ENCODE data around the gene ARHGEF7. TPM values are rescaled to one million over a fixed set of nuclear protein-coding genes. Genes with fewer than 3 reads are reported as not detected.

Gene ARHGEF7
- polyA plus RNA-seq, 1 donor (not counting 4 experiments of a cell fraction or from before 2014, with no cell fraction given), result 25.2 TPM

- H3K9me3 ChIP-seq (ENCODE audit: control insufficient read depth, low read depth, low read length), result no peaks in the 10 kb centered on the region
- H3K4me2 ChIP-seq (ENCODE audit: control insufficient read depth, extremely low read depth, insufficient read depth, low read depth, low read length), result no peak overlapping the region
- no peak overlapping the region for H2AFZ ChIP-seq (ENCODE audit: control insufficient read depth, low read length)
- H3K4me3 ChIP-seq (ENCODE audit: control insufficient read depth in 2 of 3, extremely low read depth in 1 of 3, insufficient read depth in 2 of 3, low read depth in 1 of 3, low read length in 3 of 3), result no peak overlapping the region
- FAIRE-seq (no peak), DNase-seq (ENCODE audit: low read depth, low spot score) (no peak)
- H3K9me1 ChIP-seq (ENCODE audit: control insufficient read depth, extremely low read depth, insufficient read depth, low read length), result no peaks in the 10 kb centered on the region
- dilution Hi-C loops (cut with MboI; ENCODE audit: extremely low pct_ligation_motif_present, low sequenced_read_pairs), result no loop called here
- H4K20me1 ChIP-seq (ENCODE audit: control insufficient read depth, extremely low read depth, insufficient read depth, low read length), result peaks cover 7% of the 10 kb centered on the region
- H3K79me2 ChIP-seq (ENCODE audit: control insufficient read depth, insufficient read depth, low read length), result peaks cover 82% of the 10 kb centered on the region
- H3K9ac ChIP-seq (ENCODE audit: control insufficient read depth, extremely low read depth, insufficient read depth, low read length), result no peak overlapping the region
- no peaks in the 10 kb centered on the region for H3K27me3 ChIP-seq (ENCODE audit: control insufficient read depth, extremely low read depth, insufficient read depth, low read length)
- no peak overlapping the region for H3K27ac ChIP-seq (ENCODE audit: control insufficient read depth, insufficient read depth, low read length)
- TF ChIP-seq EZH2 (IDR thresholded peaks at IDR 0.05; ENCODE audit: low read length) (no peak), CTCF (optimal IDR thresholded peaks at IDR 0.05 in 1 of 3, IDR thresholded peaks at IDR 0.05 in 1 of 3, conservative IDR thresholded peaks at IDR 0.05 in 1 of 3; ENCODE audit: extremely low read depth in 1 of 3, insufficient read depth in 2 of 3, low read length in 3 of 3) (no peak)
- H3K36me3 ChIP-seq (ENCODE audit: control insufficient read depth in 2 of 2, extremely low read depth in 1 of 2, insufficient read depth in 2 of 2, low read length in 2 of 2), result peaks cover 9 to 15% of the 10 kb centered on the region in 2 experiments
- no peaks in the 10 kb centered on the region for H3K4me1 ChIP-seq (ENCODE audit: control insufficient read depth, extremely low read depth, insufficient read depth, low read length)
Measured at GRCh38 chr13:111166882-111167675, 52.0 kb downstream of the ARHGEF7 start.

DNA sequence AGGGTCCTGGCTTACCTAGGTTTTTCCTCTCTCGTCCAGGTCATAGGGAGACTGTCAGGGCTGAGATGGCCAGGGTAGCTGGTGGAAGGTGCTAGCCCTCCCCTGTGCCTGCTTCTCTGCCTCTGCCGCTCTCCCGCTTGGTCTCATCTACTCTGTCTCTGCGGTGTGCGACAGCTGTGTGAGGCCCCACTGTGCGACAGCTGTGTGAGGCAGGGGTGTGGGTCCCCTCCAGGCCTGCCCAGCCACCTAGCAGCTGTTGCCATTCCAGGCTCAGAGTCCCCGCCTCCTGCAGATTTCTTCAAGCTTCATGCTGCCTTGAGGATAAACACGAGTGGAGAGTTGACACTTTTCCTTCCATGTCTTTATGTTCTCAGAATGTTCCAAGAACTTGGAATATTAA, 53.0 kb downstream of the ARHGEF7 start:
- Histone ChIP-seq H3K36me3 (ENCODE audit: control insufficient read depth in 2 of 2, extremely low read depth in 1 of 2, insufficient read depth in 2 of 2, low read length in 2 of 2) (peaks cover 7 to 15% of the 10 kb centered on the region in 2 experiments), H4K20me1 (ENCODE audit: control insufficient read depth, extremely low read depth, insufficient read depth, low read length) (peaks cover 7% of the 10 kb centered on the region), H3K9ac (ENCODE audit: control insufficient read depth, extremely low read depth, insufficient read depth, low read length) (no peak overlapping the region), H3K4me3 (ENCODE audit: control insufficient read depth in 2 of 3, extremely low read depth in 1 of 3, insufficient read depth in 2 of 3, low read depth in 1 of 3, low read length in 3 of 3) (no peak overlapping the region), H3K9me1 (ENCODE audit: control insufficient read depth, extremely low read depth, insufficient read depth, low read length) (no peaks in the 10 kb centered on the region), H3K9me3 (ENCODE audit: control insufficient read depth, low read depth, low read length) (no peaks in the 10 kb centered on the region), H3K27me3 (ENCODE audit: control insufficient read depth, extremely low read depth, insufficient read depth, low read length) (no peaks in the 10 kb centered on the region), H3K79me2 (ENCODE audit: control insufficient read depth, insufficient read depth, low read length) (peaks cover 75% of the 10 kb centered on the region), H2AFZ (ENCODE audit: control insufficient read depth, low read length) (no peak overlapping the region), H3K4me1 (ENCODE audit: control insufficient read depth, extremely low read depth, insufficient read depth, low read length) (no peaks in the 10 kb centered on the region), H3K27ac (ENCODE audit: control insufficient read depth, insufficient read depth, low read length) (no peak overlapping the region), H3K4me2 (ENCODE audit: control insufficient read depth, extremely low read depth, insufficient read depth, low read depth, low read length) (no peak overlapping the region)
- dilution Hi-C loops (cut with MboI; ENCODE audit: extremely low pct_ligation_motif_present, low sequenced_read_pairs), result no loop called here
- DNase-seq (ENCODE audit: low read depth, low spot score) (no peak), FAIRE-seq (no peak)
- no peak for TF ChIP-seq EZH2 (IDR thresholded peaks at IDR 0.05; ENCODE audit: low read length)
- no peak for TF ChIP-seq CTCF (optimal IDR thresholded peaks at IDR 0.05 in 1 of 3, IDR thresholded peaks at IDR 0.05 in 1 of 3, conservative IDR thresholded peaks at IDR 0.05 in 1 of 3; ENCODE audit: extremely low read depth in 1 of 3, insufficient read depth in 2 of 3, low read length in 3 of 3)
